ENCODE measurements around the gene DDIAS.
"Not testable (repeated sequence)": the region's sequence is repeated elsewhere in the genome, so short reads cannot be mapped to it uniquely, and the experiment has no call there.

DDIAS gene

DNA sequence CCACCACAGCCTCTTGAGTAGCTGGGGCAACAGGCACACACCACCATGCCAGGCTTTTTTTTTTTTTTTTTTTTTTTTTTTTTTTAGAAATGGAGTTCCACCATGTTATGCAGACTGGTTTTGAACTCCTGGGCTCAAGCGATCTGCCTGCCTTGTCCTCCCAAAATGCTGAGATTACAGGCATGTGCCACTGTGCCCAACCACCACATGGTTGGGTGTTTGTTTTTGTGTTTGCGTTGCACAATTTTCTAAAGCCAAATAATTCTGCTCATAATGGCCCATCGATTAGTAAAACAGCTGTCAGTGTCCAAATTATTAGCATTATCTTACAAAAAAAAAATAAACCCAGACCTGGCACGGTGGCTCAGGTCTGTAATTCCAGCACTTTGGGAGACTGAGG, 65.8 kb downstream of the DDIAS start:
- DNase-seq: no peak

DNA sequence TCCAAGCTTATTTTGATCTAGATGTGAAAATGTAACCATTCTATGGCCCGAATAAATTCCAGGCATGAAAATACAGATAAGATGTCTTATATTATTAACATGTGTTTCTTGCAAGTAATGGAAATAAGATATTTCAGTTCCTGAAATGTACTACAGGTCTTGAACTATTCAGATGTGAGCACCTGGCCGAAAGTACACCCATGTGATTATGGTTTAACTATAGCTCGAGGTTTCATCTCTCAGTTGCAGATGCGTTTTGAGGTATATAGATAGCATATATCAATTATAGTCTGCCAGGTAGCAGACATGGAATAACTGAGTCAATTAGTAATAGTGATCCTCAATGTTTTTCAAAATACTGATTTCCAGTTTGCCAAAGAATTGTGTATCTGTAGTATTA, 68.3 kb downstream of the DDIAS start:
- no peak for DNase-seq

DNA sequence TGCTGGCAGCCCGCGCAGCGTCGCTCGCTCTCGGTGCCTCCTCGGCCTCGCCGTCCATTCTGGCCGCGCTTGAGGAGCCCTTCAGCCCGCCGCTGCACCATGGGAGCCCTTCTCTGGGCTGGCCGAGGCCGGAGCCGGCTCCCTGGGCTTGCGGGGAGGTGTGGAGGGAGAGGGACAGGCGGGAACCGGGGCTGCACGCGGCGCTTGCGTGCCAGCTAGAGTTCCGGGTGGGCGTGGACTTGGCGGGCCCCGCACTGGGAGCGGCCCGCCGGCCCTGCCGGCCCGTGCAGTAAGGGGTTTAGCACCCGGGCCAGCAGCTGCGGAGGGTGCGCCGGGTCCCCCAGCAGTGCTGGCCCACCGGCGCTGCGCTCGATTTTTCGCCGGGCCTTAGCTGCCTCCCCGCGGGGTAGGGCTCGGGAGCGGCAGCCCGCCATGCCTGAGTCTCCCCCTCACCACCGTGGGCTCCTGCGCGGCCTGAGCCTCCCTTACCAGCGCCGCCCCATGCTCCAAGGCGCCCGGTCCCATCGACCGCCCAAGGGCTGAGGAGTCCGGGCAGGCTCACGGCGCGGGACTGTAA, 69.1 kb downstream of the DDIAS start:
- DNase-seq: not testable (repeated sequence)

DNA sequence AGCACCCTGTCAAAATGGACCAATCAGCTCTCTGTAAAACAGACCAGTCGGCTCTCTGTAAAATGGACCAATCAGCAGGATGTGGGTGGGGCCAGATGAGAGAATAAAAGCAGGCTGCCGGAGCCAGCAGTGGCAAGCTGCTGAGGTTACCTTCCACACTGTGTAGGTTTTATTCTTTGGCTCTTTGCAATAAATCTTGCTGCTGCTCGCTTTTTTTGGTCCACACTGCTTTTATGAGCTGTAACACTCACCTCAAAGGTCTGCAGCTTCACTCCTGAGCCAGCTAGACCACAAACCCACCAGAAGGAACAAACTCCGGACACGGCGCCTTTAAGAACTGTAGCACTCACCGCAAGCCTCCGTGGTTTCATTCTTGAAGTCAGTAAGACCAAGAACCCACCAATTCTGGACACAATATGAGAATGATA, 70.0 kb downstream of the DDIAS start:
- DNase-seq: not testable (repeated sequence)

DNA sequence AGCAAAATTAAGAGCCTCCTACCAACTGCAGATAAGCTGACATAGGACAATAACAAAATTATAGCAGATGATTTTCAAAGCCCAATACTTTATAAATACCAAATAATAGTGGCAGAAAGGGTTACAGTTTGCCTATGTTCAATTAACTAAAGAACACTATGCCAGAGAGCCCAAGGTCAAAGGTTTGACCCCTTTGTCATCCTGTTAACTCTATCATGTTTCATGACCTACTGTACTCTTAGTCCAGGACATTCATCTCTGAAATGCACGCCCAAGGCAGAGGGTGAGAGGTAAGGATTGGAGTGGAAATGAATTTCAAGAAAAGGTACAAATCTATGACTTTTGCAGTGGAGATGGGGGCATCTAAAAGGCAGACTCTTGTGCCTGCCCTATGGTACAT, 70.6 kb downstream of the DDIAS start:
- DNase-seq: no peak

DNA sequence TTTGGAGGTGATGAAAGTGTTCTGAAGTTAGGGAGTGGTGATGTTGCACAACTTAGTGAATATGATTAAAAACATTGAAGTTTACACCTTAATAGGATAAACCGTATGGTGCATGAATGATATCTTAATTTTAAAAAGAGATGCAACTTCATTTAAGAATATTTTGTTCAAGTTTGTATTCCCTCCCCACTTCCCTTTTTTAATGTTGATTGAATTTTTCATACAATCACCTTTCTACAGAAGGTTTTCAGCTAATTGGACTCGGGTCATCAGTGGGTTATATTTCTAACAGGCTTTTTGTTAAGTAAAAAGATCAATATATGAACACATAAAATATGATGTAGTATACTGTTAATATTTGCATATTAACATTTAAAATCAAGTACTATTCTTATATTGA, 72.6 kb downstream of the DDIAS start:
- DNase-seq: no peak

DNA sequence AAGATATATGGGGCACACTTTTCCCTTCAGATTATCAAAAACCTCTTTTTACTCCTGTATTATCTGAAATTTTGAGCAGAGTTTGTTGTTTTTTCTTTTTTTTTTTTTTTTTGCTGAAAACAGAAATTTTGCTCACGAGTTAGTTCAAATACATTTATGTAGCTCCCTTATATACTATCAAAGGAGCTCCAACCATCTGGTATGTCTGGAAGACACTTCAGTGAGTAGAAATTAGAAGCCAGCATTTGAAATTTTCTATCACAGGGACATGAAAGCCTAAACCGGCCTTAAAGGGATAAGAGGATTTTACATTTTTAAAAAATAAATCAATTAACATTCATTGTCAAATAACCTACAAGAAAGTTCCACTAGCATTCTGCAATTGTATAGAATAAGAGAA, 73.3 kb downstream of the DDIAS start:
- DNase-seq: no peak

DNA sequence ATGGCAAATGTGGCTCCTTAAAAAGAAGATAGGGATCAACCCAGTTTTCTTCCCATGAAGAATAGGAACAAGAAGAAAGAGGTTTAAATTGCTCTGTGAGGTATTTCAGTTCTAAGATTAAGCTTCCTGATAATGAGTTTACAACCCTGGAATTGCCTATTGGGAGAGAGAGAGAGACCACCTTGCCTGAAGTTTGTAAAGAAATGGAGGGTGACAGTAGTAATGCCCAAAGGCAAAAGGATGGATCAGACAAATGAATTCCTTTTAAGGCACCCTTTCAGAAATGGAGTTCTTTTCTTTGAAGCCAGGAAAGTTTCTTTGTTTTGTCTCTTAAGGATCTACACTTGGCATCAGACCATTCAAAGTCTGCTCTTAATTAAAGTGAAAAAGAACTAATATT, 74.3 kb downstream of the DDIAS start:
- DNase-seq: no peak

DNA sequence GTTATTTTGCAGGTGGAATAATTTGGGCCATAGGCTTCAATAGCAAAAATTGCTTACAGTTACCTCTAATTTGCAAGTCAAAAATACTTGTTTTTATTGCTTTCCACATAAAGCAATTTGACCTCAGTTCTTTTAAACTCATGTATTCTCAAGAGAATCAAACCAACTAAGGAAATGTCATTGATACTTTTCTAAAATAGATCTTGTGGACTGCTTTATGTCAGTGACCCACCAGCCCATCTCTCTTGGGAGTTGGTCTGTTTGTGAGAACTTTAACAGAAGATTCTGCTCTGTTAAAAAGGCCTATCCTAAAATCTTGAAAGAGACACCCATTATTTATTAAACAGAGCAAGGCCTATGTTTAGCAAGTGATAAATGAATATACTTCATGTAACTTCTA, 75.2 kb downstream of the DDIAS start:
- no peak for DNase-seq

DNA sequence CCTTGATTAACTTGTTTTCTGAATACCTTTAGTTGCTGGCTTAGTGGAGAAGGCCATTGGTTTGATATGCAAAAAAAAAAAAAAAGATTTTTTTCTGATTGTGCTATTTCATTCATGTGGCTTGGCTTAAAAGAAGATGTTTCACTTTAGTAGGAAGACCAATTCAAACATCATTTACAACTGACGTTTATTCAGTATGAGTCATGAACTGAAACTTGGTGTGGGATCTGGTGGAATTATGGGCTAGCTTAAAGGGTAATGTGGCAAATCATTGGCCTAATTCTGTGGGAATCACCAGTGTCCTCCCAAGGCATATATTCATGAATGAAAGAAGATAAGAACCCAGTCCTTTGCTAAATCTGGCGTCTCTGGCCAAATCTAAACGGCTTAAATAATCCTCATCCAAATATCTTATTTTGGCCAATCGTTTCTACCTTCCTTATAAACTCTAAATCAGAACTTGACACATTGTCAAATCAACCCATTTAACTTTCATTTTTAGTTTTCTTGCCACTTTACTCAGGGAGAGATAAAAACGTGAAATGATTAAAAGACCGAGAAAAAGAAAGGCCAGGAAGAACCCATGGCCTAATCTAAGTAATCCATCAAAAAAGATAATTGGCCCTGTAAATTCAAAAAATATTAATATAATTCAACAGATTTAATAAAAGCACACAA, 77.0 kb downstream of the DDIAS start:
- DNase-seq: no peak

DNA sequence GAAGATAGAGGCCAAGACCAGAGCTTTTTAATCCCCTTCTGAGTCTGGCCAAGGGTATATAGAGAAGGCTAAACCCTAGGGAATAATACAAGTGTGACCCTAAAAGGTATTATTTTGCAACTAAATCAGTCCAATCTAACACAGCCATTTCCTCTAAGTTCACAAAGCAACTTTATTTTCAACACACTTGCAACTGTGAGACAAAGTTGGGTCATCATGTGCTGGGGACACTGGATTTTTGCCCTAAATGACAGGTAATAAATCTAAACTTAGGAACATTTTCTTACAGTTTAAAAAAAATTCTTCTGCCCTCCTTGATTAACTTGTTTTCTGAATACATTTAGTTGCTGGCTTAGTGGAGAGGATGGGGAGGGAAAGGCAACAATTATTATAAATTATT, 78.3 kb downstream of the DDIAS start:
- no peak for DNase-seq

DNA sequence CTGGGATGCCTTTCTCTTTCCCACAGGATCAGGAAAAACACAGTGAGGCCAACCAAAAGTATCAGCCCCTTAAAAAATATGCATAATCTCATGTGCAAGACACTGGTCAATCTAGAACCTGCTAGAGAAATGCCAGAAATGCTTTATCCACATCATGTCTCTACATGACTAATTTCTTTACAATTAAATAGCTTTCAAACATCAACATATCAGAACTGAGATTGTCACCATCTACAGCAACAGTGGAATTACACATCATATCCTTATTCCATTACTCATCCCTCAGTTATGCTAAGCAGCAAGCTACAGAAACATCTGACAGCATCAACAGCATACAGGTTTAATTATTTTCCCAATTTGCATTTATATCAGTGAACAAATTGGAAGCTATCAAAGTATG, 78.8 kb downstream of the DDIAS start:
- no peak for DNase-seq

DNA sequence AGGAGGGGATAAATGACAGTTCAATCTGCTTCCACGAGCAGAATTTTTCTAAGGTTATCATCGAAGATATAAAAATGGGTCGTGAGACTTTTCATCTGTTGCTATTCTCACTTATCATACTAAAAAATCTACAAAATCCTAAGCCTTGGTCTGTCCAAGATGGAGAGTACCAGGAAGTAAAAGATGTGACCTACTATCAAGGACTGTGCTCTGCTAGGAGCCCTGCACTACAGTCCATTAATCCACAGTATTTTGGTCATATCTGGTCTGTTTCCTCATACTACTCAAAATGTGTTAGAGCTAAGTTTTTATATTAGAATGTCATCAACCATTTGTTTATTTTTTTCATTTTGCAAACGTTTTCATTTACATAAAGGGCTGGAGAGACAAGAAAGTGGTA, 79.4 kb downstream of the DDIAS start:
- DNase-seq: no peak

DNA sequence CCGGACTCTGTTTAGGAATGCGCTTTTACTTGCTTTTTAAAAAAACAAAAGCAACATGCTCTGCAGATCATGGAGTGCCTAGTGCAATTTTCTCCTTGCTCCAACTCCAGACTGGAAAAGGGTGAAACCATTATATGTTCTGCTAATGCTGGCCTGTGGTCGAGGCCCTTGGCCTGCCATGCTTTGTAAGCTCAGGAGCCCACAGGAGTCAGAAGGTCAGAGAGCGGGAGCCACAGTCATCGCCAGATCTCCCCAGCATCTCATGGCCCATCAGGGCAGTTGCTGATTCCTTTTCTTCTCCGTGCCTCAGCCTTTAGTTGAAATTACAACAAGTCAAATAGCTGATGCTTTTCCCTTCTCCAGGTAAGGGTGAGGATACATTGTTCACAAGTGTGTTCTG, 80.3 kb downstream of the DDIAS start:
- no peak for DNase-seq

Measured in anterior cingulate cortex (tissue), 58 donors.